K562 (cell line): Measurements from ENCODE around the gene ZMAT2. TPM values are rescaled to one million over a fixed set of nuclear protein-coding genes. Genes with fewer than 3 reads are reported as not detected.

Experiments used
- DIDO1 ChIP-seq: fragments of 450-650 bp; IDR thresholded peaks from 2 replicates; pipeline ENCODE4 v1.6.1; 2016; ENCODE audit warnings: low read depth, missing biosample characterization, missing genetic modification characterization
- FOXK2 ChIP-seq, 2 experiments: fragments of 450-650 bp; IDR thresholded peaks in 1 of 2; conservative IDR thresholded peaks in 1 of 2; 2 replicates each; pipeline ENCODE4 v1.6.1; 2016; ENCODE audit warnings: low read depth in 2 of 2, mild to moderate bottlenecking in 1 of 2
- HMG20A ChIP-seq: fragments of 450-650 bp; formaldehyde crosslinking; conservative IDR thresholded peaks from 2 replicates; pipeline ENCODE4 v1.4.0; 2020; ENCODE audit warnings: mild to moderate bottlenecking, mixed read lengths
- KDM5B ChIP-seq: fragments of 200-600 bp; sonication (generic); IDR thresholded peaks from 2 replicates; pipeline ENCODE4 v1.6.1; 2012; ENCODE audit warnings: low read depth, mild to moderate bottlenecking, moderate library complexity, low read length, control low read depth, inconsistent platforms; ENCODE audit not compliant: insufficient replicate concordance
- RNF2 ChIP-seq: sonication (generic); IDR thresholded peaks from 2 replicates; pipeline ENCODE4 v1.6.1; 2016
- SAFB2 ChIP-seq: fragments of 200-400 bp; formaldehyde crosslinking; IDR thresholded peaks from 2 replicates; pipeline ENCODE4 v1.6.1; 2018; ENCODE audit warnings: borderline replicate concordance, low read length, low read depth, moderate library complexity; ENCODE audit not compliant: severe bottlenecking
- TAF15 ChIP-seq: fragments of 200-400 bp; formaldehyde crosslinking; IDR thresholded peaks from 2 replicates; pipeline ENCODE4 v1.6.1; 2017; ENCODE audit warnings: mild to moderate bottlenecking, low read depth, low read length, moderate library complexity
- TAF7 ChIP-seq: fragments of 450-650 bp; IDR thresholded peaks from 2 replicates; pipeline ENCODE4 v1.6.1; 2016; ENCODE audit warnings: missing genetic modification characterization, missing compliant biosample characterization
- ZBED1 ChIP-seq: IDR thresholded peaks from 2 replicates; pipeline ENCODE4 v1.6.1; 2014
- ZNF584 ChIP-seq: fragments of 200-800 bp; sonication (Bioruptor generic); IDR thresholded peaks from 2 replicates; pipeline ENCODE4 v1.6.1; 2016; ENCODE audit warnings: low read depth, mild to moderate bottlenecking, missing genetic modification characterization, missing compliant biosample characterization
- polyA plus RNA-seq, 8 experiments: library from polyadenylated mRNA; depleted of rRNA in 4 of 8; stranded (reverse) in 5 of 8; unstranded in 3 of 8; fragments of >200 nt; fragmentation: Nextera tagmentation in 2 of 8; fragmentation: Illumina TruSeq in 1 of 8; extraction: Ambion mirVana in 2 of 8; extraction: Trizol in 1 of 8; gene quantifications; 2 replicates each; pipeline versions ENCODE4 v1.2.1 to v1.2.3, GENCODE V29; 2011 to 2014; ENCODE audit warnings: inconsistent platforms in 1 of 8, missing spikeins in 1 of 8
- total RNA-seq, 7 experiments: library from RNA; depleted of rRNA in 6 of 7; stranded (reverse); fragments of >200 nt in 6 of 7; fragmentation: Illumina TruSeq in 2 of 7; extraction: Trizol in 2 of 7; gene quantifications; 2 replicates each; pipeline versions ENCODE4 v1.2.1 to v1.2.3, GENCODE V29; 2011 to 2021; ENCODE audit warnings: low replicate concordance in 1 of 7
- TF ChIP-seq, protein P1 (sequence below): fragments of 450-650 bp; IDR thresholded peaks from 2 replicates; pipeline ENCODE4 v1.6.1; 2017; ENCODE audit warnings: antibody characterized with exemption, mild to moderate bottlenecking
- TF ChIP-seq, protein P2 (sequence below): fragments of 450-650 bp; IDR thresholded peaks from 2 replicates; pipeline ENCODE4 v1.6.1; 2016; ENCODE audit warnings: missing biosample characterization, missing genetic modification characterization
- TF ChIP-seq, protein P3 (sequence below): IDR thresholded peaks from 3 replicates; pipeline ENCODE4 v1.6.1; 2011; ENCODE audit warnings: borderline replicate concordance, mild to moderate bottlenecking, moderate library complexity; ENCODE audit not compliant: insufficient read length; ENCODE audit errors: extremely low read depth

ZMAT2 gene
- total and polyA plus RNA-seq, 9 of the 15 experiments (the other 6 are each of a cell fraction or from before 2014, with no cell fraction given) = 44.2 to 101 (median 69.2) TPM

DNA sequence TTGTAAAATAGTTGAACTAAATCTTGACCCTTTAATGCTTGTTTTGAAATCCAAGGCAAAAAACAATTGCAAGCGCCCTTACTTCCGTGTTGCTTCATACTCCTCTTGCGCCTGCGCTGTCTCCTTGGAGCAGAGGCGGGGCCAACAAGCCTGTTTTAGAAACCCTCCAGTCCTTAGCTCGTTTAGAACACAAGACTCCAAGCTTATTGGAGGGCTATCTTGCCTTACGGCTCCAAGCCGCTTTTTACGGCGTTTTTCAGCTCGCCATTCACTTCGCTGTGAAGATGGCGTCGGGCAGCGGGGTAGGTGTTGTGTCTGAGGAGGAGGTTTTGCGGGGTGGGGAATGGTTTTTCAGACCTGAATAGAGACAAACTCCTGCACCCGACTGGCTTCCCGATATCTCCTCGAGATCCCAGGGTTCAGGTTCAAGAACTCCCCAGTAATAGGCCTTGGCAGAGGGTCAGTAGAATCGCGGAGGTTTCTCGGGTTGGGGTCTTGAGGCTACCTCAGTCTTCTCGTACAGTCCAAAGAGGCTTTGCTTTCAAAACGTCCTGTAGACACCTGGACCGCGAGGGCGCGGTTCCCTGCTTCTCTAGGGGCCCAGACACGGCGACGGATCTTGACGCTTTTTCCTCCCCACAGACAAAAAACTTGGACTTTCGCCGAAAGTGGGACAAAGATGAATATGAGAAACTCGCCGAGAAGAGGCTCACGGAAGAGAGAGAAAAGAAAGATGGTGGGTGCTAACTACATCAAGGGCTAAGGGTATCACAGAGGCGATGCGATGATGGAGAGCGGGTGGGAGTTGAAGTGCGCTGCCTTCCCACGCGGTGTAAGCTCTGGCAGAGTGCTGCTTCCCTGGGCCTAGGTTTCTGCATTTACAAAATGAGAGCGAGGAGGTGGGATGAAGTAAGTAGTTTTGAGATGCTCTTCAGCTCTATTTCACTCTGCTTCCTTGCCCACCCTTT, at the start of gene ZMAT2 (continued):
- TF ChIP-seq, protein P1, sequence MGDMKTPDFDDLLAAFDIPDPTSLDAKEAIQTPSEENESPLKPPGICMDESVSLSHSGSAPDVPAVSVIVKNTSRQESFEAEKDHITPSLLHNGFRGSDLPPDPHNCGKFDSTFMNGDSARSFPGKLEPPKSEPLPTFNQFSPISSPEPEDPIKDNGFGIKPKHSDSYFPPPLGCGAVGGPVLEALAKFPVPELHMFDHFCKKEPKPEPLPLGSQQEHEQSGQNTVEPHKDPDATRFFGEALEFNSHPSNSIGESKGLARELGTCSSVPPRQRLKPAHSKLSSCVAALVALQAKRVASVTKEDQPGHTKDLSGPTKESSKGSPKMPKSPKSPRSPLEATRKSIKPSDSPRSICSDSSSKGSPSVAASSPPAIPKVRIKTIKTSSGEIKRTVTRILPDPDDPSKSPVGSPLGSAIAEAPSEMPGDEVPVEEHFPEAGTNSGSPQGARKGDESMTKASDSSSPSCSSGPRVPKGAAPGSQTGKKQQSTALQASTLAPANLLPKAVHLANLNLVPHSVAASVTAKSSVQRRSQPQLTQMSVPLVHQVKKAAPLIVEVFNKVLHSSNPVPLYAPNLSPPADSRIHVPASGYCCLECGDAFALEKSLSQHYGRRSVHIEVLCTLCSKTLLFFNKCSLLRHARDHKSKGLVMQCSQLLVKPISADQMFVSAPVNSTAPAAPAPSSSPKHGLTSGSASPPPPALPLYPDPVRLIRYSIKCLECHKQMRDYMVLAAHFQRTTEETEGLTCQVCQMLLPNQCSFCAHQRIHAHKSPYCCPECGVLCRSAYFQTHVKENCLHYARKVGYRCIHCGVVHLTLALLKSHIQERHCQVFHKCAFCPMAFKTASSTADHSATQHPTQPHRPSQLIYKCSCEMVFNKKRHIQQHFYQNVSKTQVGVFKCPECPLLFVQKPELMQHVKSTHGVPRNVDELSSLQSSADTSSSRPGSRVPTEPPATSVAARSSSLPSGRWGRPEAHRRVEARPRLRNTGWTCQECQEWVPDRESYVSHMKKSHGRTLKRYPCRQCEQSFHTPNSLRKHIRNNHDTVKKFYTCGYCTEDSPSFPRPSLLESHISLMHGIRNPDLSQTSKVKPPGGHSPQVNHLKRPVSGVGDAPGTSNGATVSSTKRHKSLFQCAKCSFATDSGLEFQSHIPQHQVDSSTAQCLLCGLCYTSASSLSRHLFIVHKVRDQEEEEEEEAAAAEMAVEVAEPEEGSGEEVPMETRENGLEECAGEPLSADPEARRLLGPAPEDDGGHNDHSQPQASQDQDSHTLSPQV = no peak
- TF ChIP-seq TAF15 (no peak), KDM5B (peak; percentile 79), ZBED1 (peak; percentile 71; the same call in 1 of the 2 replicates), RNF2 (no peak), FOXK2 (conservative IDR thresholded peaks at IDR 0.05 in 1 of 2, IDR thresholded peaks at IDR 0.05 in 1 of 2; ENCODE audit: low read depth in 2 of 2) (peak; percentile 94 to 96), SAFB2 (no peak), TAF7 (tag) (peak; percentile 96), HMG20A (CRISPR knock-in tag) (no peak), DIDO1 (peak; percentile 84), ZNF584 (CRISPR knock-in tag) (no peak)
- TF ChIP-seq, protein P2, sequence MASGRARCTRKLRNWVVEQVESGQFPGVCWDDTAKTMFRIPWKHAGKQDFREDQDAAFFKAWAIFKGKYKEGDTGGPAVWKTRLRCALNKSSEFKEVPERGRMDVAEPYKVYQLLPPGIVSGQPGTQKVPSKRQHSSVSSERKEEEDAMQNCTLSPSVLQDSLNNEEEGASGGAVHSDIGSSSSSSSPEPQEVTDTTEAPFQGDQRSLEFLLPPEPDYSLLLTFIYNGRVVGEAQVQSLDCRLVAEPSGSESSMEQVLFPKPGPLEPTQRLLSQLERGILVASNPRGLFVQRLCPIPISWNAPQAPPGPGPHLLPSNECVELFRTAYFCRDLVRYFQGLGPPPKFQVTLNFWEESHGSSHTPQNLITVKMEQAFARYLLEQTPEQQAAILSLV = no peak
- TF ChIP-seq, protein P3, sequence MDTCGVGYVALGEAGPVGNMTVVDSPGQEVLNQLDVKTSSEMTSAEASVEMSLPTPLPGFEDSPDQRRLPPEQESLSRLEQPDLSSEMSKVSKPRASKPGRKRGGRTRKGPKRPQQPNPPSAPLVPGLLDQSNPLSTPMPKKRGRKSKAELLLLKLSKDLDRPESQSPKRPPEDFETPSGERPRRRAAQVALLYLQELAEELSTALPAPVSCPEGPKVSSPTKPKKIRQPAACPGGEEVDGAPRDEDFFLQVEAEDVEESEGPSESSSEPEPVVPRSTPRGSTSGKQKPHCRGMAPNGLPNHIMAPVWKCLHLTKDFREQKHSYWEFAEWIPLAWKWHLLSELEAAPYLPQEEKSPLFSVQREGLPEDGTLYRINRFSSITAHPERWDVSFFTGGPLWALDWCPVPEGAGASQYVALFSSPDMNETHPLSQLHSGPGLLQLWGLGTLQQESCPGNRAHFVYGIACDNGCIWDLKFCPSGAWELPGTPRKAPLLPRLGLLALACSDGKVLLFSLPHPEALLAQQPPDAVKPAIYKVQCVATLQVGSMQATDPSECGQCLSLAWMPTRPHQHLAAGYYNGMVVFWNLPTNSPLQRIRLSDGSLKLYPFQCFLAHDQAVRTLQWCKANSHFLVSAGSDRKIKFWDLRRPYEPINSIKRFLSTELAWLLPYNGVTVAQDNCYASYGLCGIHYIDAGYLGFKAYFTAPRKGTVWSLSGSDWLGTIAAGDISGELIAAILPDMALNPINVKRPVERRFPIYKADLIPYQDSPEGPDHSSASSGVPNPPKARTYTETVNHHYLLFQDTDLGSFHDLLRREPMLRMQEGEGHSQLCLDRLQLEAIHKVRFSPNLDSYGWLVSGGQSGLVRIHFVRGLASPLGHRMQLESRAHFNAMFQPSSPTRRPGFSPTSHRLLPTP = no peak
